Testis (tissue), 3 donors: Measurements from ENCODE around the gene NUP214. TPM values are rescaled to one million over a fixed set of nuclear protein-coding genes. Genes with fewer than 3 reads are reported as not detected.

Experiments
- DNase-seq: peaks from one replicate; pipeline ENCODE4 v3.0.0-alpha.2; 2019
- H3K27ac ChIP-seq, 2 donors: fragments of 200-600 bp; sonication (generic); one replicate each; pipeline ENCODE4 v1.5.1; 2019
- H3K27me3 ChIP-seq: fragments of 200-600 bp; sonication (generic); one replicate; pipeline ENCODE4 v1.5.1; 2019
- H3K36me3 ChIP-seq: fragments of 200-600 bp; sonication (generic); one replicate; pipeline ENCODE4 v1.5.1; 2017; ENCODE audit warnings: low read depth; ENCODE audit errors: missing control alignments
- H3K4me1 ChIP-seq: fragments of 200-600 bp; sonication (generic); one replicate; pipeline ENCODE4 v1.5.1; 2019
- H3K4me3 ChIP-seq, 2 donors: fragments of 200-600 bp; sonication (generic); one replicate each; pipeline ENCODE4 v1.5.1; 2017 to 2019
- H3K9me3 ChIP-seq: fragments of 200-600 bp; sonication (generic); one replicate; pipeline ENCODE4 v1.5.1; 2017
- POLR2A ChIP-seq: fragments of 450-650 bp; IDR thresholded peaks from one replicate; pipeline ENCODE4 v1.6.1; 2017; ENCODE audit warnings: antibody characterized with exemption, mild to moderate bottlenecking, moderate library complexity
- WGBS, 2 donors: methylation state at CpG; one replicate each; pipeline ENCODE4 v1.1.5; 2018; 5-methylcytosine and 5-hydroxymethylcytosine counted together
- intact Hi-C: fragments of 100-400 bp; cut with DNase I; formaldehyde crosslinking; loops from one replicate; pipeline ENCODE4 v1.15.1; 2023; ENCODE audit warnings: low total_unique reads
- polyA plus RNA-seq: library from polyadenylated mRNA; stranded (reverse); fragments of 350-450 nt; fragmentation: Illumina TruSeq; extraction: RNeasy Lipid Tissue Mini Kit (QIAGEN cat#74804); gene quantifications from one replicate; pipeline ENCODE4 v1.2.3, GENCODE V29; 2014; ENCODE audit warnings: low read depth, low replicate concordance; ENCODE audit not compliant: insufficient read depth
- total RNA-seq, 2 donors: library from RNA; depleted of rRNA; stranded (reverse); fragments of >200 nt; gene quantifications; one replicate each; pipeline ENCODE4 v1.2.3, GENCODE V29; 2016
- TF ChIP-seq, protein P1 (sequence below), 3 experiments: fragments of 450-650 bp in 2 of 3; fragments of 200-600 bp in 1 of 3; sonication (generic) in 1 of 3; IDR thresholded peaks; one replicate each; pipeline ENCODE4 v1.5.1; 2016 to 2019; ENCODE audit warnings: antibody characterized with exemption in 3 of 3, mild to moderate bottlenecking in 2 of 3, moderate library complexity in 1 of 3

Gene NUP214
- total and polyA plus RNA-seq, 3 donors from 2014 or later = 190 to 250 (median 237) TPM

DNA sequence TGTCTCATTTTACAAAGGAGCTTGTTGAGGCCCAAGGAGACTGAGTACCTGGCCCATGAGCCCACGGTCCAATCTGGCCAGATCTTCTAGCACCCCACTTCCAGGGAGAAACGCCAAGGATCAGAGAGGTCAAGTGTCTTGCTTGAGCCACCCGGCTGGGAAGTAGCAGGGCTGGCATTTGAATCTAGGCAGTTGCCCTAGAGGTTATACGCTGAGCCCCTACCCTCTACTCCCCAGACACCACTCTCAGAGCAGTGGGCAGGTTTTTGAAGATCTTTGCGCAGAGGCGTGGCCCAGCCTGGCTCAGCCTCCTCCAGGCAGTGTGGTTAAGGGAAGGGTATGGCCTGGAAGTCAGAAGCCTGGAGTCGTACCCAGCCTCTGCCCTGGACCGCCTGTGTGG, 5.8 kb upstream of the NUP214 start:
- intact Hi-C loops = no loop called here
- H3K36me3 ChIP-seq = no peaks in the 10 kb centered on the region
- H3K9me3 ChIP-seq = no peaks in the 10 kb centered on the region
- no peak for DNase-seq
- H3K27ac ChIP-seq = no peak overlapping the region
- peaks cover 2% of the 10 kb centered on the region for H3K4me1 ChIP-seq
- no peak overlapping the region for H3K4me3 ChIP-seq
- TF ChIP-seq POLR2A = no peak
- TF ChIP-seq, protein P1, sequence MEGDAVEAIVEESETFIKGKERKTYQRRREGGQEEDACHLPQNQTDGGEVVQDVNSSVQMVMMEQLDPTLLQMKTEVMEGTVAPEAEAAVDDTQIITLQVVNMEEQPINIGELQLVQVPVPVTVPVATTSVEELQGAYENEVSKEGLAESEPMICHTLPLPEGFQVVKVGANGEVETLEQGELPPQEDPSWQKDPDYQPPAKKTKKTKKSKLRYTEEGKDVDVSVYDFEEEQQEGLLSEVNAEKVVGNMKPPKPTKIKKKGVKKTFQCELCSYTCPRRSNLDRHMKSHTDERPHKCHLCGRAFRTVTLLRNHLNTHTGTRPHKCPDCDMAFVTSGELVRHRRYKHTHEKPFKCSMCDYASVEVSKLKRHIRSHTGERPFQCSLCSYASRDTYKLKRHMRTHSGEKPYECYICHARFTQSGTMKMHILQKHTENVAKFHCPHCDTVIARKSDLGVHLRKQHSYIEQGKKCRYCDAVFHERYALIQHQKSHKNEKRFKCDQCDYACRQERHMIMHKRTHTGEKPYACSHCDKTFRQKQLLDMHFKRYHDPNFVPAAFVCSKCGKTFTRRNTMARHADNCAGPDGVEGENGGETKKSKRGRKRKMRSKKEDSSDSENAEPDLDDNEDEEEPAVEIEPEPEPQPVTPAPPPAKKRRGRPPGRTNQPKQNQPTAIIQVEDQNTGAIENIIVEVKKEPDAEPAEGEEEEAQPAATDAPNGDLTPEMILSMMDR (IDR thresholded peaks at IDR 0.05) = no peak
- 81 to 83% methylated on average over 8 of the region's 8 CpGs for WGBS, 2 donors
- H3K27me3 ChIP-seq = no peaks in the 10 kb centered on the region

DNA sequence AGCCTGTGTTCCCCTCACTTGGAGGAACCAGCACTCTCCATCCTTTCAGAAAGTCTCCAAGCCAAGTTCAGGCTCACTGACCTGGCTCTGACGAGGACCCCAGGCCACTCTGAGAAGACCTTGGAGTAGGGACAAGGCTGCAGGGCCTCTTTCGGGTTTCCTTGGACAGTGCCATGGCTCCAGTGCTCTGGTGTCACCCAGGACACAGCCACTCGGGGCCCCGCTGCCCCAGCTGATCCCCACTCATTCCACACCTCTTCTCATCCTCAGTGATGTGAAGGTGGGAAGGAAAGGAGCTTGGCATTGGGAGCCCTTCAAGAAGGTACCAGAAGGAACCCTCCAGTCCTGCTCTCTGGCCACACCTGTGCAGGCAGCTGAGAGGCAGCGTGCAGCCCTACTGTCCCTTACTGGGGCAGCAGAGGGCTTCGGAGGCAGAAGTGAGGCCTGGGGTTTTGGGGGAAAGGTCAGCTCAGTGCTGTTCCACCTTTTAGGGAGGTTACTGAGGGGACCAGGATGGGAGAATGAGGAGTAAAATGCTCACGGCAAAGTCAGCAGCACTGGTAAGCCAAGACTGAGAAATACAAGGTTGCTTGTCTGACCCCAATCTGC, 4.7 kb upstream of the NUP214 start:
- intact Hi-C loops = no loop called here
- 86% methylated on average over 6 to 7 of the region's 7 CpGs for WGBS, 2 donors
- no peaks in the 10 kb centered on the region for H3K36me3 ChIP-seq

GRCh38 chr9:131121346-131121745, 4.0 kb upstream of the NUP214 start:
- Histone ChIP-seq H3K9me3 (no peaks in the 10 kb centered on the region), H3K4me3 (no peak overlapping the region), H3K36me3 (no peaks in the 10 kb centered on the region), H3K4me1 (peaks cover 8% of the 10 kb centered on the region), H3K27me3 (no peaks in the 10 kb centered on the region), H3K27ac (no peak overlapping the region)
- TF ChIP-seq, protein P1 (IDR thresholded peaks at IDR 0.05) = no peak
- no peak for TF ChIP-seq POLR2A
- 66 to 77% methylated on average over 2 of the region's 2 CpGs for WGBS, 2 donors
- intact Hi-C loops = no loop called here
- DNase-seq = no peak

More for the DNA sequence above, 4.7 kb upstream of the NUP214 start:
- TF ChIP-seq POLR2A = no peak
- TF ChIP-seq, protein P1 (IDR thresholded peaks at IDR 0.05) = no peak
- Histone ChIP-seq H3K27me3 (no peaks in the 10 kb centered on the region), H3K4me1 (peaks cover 4% of the 10 kb centered on the region), H3K27ac (no peak overlapping the region), H3K4me3 (no peak overlapping the region), H3K9me3 (no peaks in the 10 kb centered on the region)
- no peak for DNase-seq

- no peaks in the 10 kb centered on the region for H3K36me3 ChIP-seq
- no peak overlapping the region for H3K4me3 ChIP-seq
- WGBS, 2 donors = 85 to 88% methylated on average over 2 of the region's 2 CpGs
- H3K27me3 ChIP-seq = no peaks in the 10 kb centered on the region
- no peak overlapping the region for H3K27ac ChIP-seq
- TF ChIP-seq POLR2A = no peak
- TF ChIP-seq, protein P1 (IDR thresholded peaks at IDR 0.05) = no peak
- intact Hi-C loops = no loop called here
- no peaks in the 10 kb centered on the region for H3K9me3 ChIP-seq
- peaks cover 12% of the 10 kb centered on the region for H3K4me1 ChIP-seq
- DNase-seq = no peak
Measured at GRCh38 chr9:131122158-131122557, 3.2 kb upstream of the NUP214 start.

DNA sequence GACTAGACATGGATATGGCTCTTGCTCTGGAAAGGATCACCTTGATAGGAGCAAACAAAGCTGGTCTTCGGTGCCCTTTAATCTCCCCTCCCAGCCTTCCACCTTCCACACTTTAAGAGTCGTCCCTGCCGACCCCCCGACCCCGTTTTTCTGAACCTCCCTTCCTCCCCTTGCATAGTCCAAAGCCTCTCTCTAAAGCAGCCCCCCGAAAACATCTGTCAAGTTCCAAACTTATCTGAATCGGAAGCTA, 423 bp upstream of the NUP214 start:
- intact Hi-C loops = no loop called here
- peak overlapping the region; percentile 20 to 77 for H3K27ac ChIP-seq
- DNase-seq = no peak
- TF ChIP-seq POLR2A = no peak
- TF ChIP-seq, protein P1 (IDR thresholded peaks at IDR 0.05) = no peak
- 1 to 3% methylated on average over 7 of the region's 7 CpGs for WGBS, 2 donors
- H3K9me3 ChIP-seq = no peaks in the 10 kb centered on the region
- H3K27me3 ChIP-seq = no peaks in the 10 kb centered on the region
- peaks cover 12% of the 10 kb centered on the region for H3K4me1 ChIP-seq
- peak overlapping the region; percentile 86 to 93 for H3K4me3 ChIP-seq
- no peaks in the 10 kb centered on the region for H3K36me3 ChIP-seq
